IPS-NIHi11 (cell line): ENCODE results near the gene GPR4.

ENCODE experiments used
- DNase-seq: peaks from one replicate; pipeline ENCODE4 v3.0.0; 2012; ENCODE audit warnings: mixed read lengths, low spot score

The GPR4 gene

DNA sequence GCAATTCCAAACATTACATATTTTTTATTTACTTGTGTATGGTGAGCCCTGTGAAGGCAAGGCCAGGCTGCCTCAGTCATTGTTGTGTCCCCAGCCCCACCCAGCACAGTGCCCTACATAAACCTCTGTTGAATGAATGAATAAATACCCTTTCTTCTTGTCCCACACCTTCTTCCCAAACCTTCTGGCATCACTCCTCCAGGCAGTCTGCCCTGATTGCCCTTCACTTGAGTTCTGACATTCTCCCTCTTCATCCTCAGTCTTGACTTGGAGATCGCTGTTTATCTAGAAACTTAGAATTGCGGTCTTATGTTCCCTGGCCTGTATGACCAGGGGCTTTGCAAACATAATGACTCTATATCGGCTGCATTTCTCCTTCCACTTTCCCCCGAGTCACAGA, 12.2 kb downstream of the GPR4 start:
- DNase-seq, result no peak

DNA sequence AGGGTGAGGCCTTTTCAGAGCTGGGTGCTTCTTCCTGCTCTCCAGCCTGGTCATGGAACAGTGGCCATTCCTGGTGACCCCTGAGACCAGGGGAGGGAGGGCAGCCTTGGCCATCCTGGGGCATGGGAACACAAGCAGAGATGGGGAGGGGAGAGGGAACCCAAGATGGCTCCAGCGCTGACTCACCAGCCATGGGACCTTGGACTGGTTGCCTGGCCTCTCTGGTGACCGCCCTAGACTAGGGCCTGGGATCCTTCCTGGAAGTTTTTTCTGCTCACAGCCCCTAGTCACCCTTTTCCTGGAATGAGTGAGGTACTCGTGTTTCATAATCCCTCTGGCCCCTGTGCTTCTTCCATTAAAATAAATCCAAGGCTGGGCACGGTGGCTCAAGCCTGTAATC, 14.1 kb downstream of the GPR4 start:
- DNase-seq, result no peak

DNA sequence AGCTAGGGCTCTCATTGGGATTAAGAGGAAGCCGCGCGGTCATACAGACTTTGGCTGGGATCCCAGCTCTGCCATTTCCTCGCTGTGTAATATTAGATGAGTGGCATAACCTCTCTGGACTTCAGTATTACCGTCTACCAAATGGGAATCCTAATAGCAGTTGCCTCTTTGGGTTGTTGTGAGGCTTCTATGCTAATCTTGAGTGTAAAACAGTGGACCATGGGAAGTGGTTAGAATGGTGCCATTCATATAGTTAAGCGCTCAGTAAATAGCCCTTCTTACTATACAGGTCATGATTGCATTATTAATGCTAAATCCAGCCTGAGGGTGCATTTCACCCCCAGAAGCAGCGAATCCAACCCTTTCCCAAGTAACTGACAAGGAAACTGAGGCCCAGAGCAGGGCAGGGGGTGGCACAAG, 16.8 kb downstream of the GPR4 start:
- DNase-seq, result no peak

DNA sequence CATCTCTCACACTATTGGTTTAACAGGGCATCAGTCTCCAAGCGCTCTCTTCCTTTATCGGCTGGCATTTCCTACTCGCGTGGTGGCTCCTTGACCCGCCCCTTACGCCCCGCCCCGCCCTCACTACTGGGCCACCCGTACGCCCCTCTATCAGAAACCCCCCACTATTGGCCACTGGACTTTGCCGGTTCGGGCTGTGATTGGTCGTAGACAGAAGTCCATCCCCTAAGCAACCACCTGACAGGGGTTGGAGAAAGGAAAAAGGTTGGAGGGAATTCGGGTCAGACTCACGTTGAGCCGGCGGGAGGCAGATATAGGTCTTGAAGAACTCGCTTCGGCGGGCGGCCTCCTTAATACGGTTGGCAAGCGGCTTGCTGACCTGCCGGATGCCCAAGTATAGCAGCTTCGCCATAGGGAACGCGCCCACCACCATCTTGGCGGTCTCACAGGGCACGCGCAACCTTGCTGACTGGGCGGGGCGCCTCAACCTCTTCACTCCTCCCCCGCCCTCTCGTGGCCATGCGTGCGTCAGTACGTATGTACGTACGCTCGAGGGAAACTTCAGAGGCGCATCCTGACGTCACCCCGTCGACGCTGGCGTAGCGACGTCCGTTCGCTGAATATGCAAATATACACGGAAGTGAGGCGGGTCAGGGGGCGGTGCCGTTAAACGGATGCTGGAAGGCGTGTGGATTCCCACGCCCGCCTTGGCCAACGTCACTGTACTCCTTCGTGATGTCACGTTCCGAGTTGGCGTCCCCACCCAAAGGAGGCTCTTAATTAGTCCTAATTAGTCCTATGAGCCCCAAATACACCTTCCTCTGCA, 17.5 kb downstream of the GPR4 start, which contains the start of gene OPA3:
TSS of gene OPA3 (minus strand) at position 471 of the 826 bp plus-strand sequence. CDS start at position 433, 38 bp downstream.
- DNase-seq, result peak; percentile 97

GRCh38 chr19:45581576-45581975, 20.4 kb downstream of the GPR4 start:
- DNase-seq, result no peak

DNA sequence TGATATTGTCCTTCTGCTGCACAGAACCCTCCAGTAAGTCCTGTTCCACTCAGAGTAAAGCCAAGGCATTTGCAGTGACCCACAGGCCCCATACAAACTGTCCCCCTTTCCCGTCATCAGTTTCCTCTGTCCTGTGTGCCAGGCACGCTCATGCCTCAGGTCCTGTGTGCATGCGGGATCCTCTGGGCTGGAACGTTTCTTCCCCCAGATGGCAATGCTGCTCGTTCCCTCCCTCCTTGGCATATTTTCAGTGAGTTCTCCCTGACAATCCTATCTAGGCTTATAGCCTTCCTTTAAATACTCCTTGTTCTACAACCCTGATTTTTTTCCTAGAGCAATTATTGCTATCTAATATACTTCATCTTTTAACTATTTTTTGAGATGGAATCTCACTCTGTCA, 23.2 kb downstream of the GPR4 start:
- no peak for DNase-seq

- no peak for DNase-seq
Observed at GRCh38 chr19:45577111-45577905, 24.7 kb downstream of the GPR4 start.

DNA sequence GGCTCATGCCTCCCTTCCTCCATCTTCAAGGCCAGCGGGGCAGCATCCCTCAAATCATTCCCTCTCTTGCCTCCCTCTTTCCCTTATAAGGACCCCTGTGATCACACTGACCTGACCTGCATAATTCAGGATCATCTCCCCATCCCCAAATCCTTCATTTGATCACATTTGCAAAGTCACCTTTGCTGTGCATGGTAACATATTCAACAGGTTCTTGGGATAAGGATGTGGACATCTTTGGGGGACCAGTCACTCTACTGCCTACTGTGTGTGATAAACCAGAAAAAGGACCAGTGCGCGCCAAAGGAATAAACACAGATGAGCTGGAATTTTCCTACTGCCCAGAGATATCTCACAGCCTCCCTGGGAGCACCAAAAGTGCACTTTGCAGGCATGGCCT, 25.3 kb downstream of the GPR4 start:
- no peak for DNase-seq

GRCh38 chr19:45575216-45575615, 26.8 kb downstream of the GPR4 start:
- no peak for DNase-seq

GRCh38 chr19:45574526-45574925, 27.5 kb downstream of the GPR4 start:
- no peak for DNase-seq

DNA sequence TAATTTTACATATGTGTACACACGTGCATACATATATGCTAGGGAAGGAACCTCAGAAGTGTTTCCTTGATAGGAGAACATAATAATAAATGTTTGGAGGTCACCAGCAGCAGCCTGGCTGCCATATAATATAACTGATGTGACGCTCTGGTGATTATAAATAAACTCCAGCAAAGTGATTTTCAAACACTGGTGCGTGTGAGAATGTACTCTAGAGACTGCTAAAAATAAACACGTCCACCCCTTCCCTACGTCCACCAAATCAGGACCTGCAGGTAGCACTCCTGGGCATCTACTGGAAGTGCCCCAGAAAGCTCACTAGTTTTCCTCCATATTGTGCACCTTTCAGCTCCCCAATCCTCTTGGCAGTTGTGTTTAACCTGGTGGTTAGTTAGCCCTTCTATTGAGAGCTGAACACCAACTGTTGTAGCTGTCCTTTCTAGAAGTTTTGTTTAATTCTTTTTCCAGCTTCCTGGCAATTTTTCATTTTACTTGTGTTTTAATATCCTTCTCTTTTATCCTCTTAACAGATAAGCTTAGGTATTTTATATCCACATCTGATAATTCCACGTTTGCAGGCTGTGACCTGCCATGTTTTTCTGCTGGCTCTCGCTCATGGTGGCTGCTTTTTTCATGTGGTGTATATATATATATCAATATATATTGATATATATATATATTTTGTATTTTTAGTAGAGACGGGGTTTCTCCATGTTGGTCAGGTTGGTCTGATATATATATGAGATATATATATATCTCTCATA, 30.4 kb downstream of the GPR4 start:
- no peak for DNase-seq

- peak; percentile 76 for DNase-seq
Observed at GRCh38 chr19:45569619-45570421, 32.2 kb downstream of the GPR4 start.

- DNase-seq, result no peak
Observed at GRCh38 chr19:45568732-45569131, 33.3 kb downstream of the GPR4 start.

- no peak for DNase-seq
Observed at GRCh38 chr19:45567609-45568008, 34.4 kb downstream of the GPR4 start.

DNA sequence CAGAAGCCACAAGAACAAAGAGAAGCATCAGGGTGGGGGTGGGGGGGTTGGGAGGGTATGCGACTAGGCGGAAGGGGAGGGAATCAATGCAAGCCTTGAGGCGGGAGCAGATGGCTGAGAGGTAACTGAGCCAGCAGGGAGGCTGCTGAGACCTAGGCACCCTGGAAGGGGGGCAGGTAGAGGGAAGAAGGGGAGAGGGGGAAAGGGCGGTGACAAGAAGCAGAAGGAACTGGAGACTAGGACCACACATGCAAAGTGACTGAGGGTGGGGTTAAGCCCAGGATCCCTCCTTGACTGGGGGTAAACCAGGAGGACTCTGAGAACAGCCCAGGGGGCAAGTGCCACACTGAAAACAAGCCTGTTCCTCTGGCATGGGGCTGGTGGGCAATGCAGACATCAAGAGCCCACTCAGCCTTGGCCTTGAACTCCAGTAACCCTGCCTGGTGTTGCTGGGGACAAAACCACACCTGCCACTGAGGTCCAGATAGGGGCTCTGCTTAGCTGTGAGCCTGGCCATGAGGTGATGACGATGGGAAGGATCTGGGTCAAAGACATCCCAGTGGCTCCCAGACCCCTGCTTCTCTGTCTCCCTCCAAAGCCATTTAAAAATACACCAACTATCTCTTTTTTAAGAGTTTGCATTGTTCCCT, 37.8 kb downstream of the GPR4 start:
- peak; percentile 51 for DNase-seq

GRCh38 chr19:45560686-45561085, 41.3 kb downstream of the GPR4 start:
- DNase-seq, result no peak

DNA sequence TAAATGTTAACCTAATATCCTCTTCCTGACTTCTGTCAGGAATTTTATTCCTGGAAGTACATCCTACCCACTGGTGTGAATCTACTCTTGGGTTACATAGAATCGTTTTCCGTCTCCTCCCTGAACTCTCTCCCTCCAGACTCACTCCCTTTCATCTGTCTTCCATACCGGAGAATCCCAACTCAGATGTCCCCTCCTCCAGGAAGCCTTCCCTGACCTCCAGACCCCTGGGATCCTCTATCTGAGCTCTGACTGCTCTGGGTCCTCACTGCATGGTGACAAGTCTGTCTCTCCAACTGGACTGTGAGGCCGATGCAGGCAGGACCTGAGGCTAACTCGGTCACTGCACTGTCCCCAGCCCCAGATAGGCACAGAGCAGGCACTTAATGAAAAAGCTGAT, 42.0 kb downstream of the GPR4 start:
- no peak for DNase-seq

GRCh38 chr19:45558399-45558878, 43.6 kb downstream of the GPR4 start:
- DNase-seq, result peak; percentile 80

GRCh38 chr19:45556835-45557234, 45.2 kb downstream of the GPR4 start:
- DNase-seq, result no peak

GRCh38 chr19:45554481-45554880, 47.5 kb downstream of the GPR4 start:
- no peak for DNase-seq

- peak; percentile 59 for DNase-seq
Observed at GRCh38 chr19:45553464-45553863, 48.5 kb downstream of the GPR4 start.
